ENCODE data around the gene FMOD.

- TF ChIP-seq EZH2 (IDR thresholded peaks at IDR 0.05; ENCODE audit: borderline replicate concordance, low read depth, low read length, poor library complexity, severe bottlenecking), result no peak
- TF ChIP-seq, protein P1, sequence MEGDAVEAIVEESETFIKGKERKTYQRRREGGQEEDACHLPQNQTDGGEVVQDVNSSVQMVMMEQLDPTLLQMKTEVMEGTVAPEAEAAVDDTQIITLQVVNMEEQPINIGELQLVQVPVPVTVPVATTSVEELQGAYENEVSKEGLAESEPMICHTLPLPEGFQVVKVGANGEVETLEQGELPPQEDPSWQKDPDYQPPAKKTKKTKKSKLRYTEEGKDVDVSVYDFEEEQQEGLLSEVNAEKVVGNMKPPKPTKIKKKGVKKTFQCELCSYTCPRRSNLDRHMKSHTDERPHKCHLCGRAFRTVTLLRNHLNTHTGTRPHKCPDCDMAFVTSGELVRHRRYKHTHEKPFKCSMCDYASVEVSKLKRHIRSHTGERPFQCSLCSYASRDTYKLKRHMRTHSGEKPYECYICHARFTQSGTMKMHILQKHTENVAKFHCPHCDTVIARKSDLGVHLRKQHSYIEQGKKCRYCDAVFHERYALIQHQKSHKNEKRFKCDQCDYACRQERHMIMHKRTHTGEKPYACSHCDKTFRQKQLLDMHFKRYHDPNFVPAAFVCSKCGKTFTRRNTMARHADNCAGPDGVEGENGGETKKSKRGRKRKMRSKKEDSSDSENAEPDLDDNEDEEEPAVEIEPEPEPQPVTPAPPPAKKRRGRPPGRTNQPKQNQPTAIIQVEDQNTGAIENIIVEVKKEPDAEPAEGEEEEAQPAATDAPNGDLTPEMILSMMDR (conservative IDR thresholded peaks at IDR 0.05; ENCODE audit: low read depth, low read length), result no peak
Measured at GRCh38 chr1:203335503-203335902, 15.4 kb downstream of the FMOD start.

Measured in A673 (cell line).